ENCODE data around the gene TASOR. TPM values are rescaled to one million over a fixed set of nuclear protein-coding genes. Genes with fewer than 3 reads are reported as not detected.
"Not testable (repeated sequence)": the region's sequence is repeated elsewhere in the genome, so short reads cannot be mapped to it uniquely, and the experiment has no call there.

Gene TASOR
- total RNA-seq, 1 donor from 2014 or later = 65.9 TPM

GRCh38 chr3:56711344-56711743 is 28.3 kb upstream of the TASOR start:
- no peaks in the 10 kb centered on the region for H3K36me3 Mint-ChIP-seq (ENCODE audit: unreplicated experiment)
- no peak overlapping the region for H3K4me3 Mint-ChIP-seq (ENCODE audit: unreplicated experiment)
- no peak for DNase-seq (ENCODE audit: extremely low spot score, unreplicated experiment)
- TF ChIP-seq CTCF (IDR thresholded peaks at IDR 0.05) = no peak
- H3K27me3 Mint-ChIP-seq (ENCODE audit: unreplicated experiment) = peaks cover 19% of the 10 kb centered on the region
- H3K4me1 Mint-ChIP-seq (ENCODE audit: unreplicated experiment) = no peaks in the 10 kb centered on the region
- H3K27ac Mint-ChIP-seq (ENCODE audit: unreplicated experiment) = no peak overlapping the region
- peaks cover 5% of the 10 kb centered on the region for H3K9me3 Mint-ChIP-seq (ENCODE audit: unreplicated experiment)

- not testable (repeated sequence) for H3K4me1 Mint-ChIP-seq (ENCODE audit: unreplicated experiment); H3K27ac Mint-ChIP-seq (ENCODE audit: unreplicated experiment); DNase-seq (ENCODE audit: extremely low spot score, unreplicated experiment); H3K9me3 Mint-ChIP-seq (ENCODE audit: unreplicated experiment); H3K36me3 Mint-ChIP-seq (ENCODE audit: unreplicated experiment); H3K4me3 Mint-ChIP-seq (ENCODE audit: unreplicated experiment)
- H3K27me3 Mint-ChIP-seq (ENCODE audit: unreplicated experiment) = peaks cover 12% of the 10 kb centered on the region
Measured at GRCh38 chr3:56707412-56707811, 24.3 kb upstream of the TASOR start.

GRCh38 chr3:56706629-56707028 is 23.6 kb upstream of the TASOR start:
- no peak for DNase-seq (ENCODE audit: extremely low spot score, unreplicated experiment)
- no peaks in the 10 kb centered on the region for H3K9me3 Mint-ChIP-seq (ENCODE audit: unreplicated experiment)
- no peaks in the 10 kb centered on the region for H3K4me1 Mint-ChIP-seq (ENCODE audit: unreplicated experiment)
- TF ChIP-seq CTCF (IDR thresholded peaks at IDR 0.05) = no peak
- peaks cover 2% of the 10 kb centered on the region for H3K36me3 Mint-ChIP-seq (ENCODE audit: unreplicated experiment)
- H3K27ac Mint-ChIP-seq (ENCODE audit: unreplicated experiment) = no peak overlapping the region
- H3K4me3 Mint-ChIP-seq (ENCODE audit: unreplicated experiment) = no peak overlapping the region
- H3K27me3 Mint-ChIP-seq (ENCODE audit: unreplicated experiment) = peaks cover 8% of the 10 kb centered on the region

GRCh38 chr3:56704706-56705105 is 21.6 kb upstream of the TASOR start:
- Mint-ChIP-seq H3K9me3 (ENCODE audit: unreplicated experiment) (no peaks in the 10 kb centered on the region), H3K36me3 (ENCODE audit: unreplicated experiment) (peaks cover 2% of the 10 kb centered on the region), H3K4me1 (ENCODE audit: unreplicated experiment) (no peaks in the 10 kb centered on the region), H3K27ac (ENCODE audit: unreplicated experiment) (no peak overlapping the region), H3K4me3 (ENCODE audit: unreplicated experiment) (no peak overlapping the region), H3K27me3 (ENCODE audit: unreplicated experiment) (peaks cover 14% of the 10 kb centered on the region)
- TF ChIP-seq CTCF (IDR thresholded peaks at IDR 0.05) = no peak
- no peak for DNase-seq (ENCODE audit: extremely low spot score, unreplicated experiment)

GRCh38 chr3:56702490-56703315 is 19.6 kb upstream of the TASOR start:
- DNase-seq (ENCODE audit: extremely low spot score, unreplicated experiment) = peak; percentile 49
- Mint-ChIP-seq H3K36me3 (ENCODE audit: unreplicated experiment) (peaks cover 2% of the 10 kb centered on the region), H3K4me3 (ENCODE audit: unreplicated experiment) (no peak overlapping the region)

More at GRCh38 chr3:56702490-56703315, 19.6 kb upstream of the TASOR start:
- Mint-ChIP-seq H3K27me3 (ENCODE audit: unreplicated experiment) (peaks cover 14% of the 10 kb centered on the region), H3K27ac (ENCODE audit: unreplicated experiment) (no peak overlapping the region), H3K4me1 (ENCODE audit: unreplicated experiment) (no peaks in the 10 kb centered on the region), H3K9me3 (ENCODE audit: unreplicated experiment) (no peaks in the 10 kb centered on the region)
- TF ChIP-seq CTCF (IDR thresholded peaks at IDR 0.05) = peak; percentile 83
